GM10847 (cell line): ENCODE data around the gene MYO7B.

Source experiments
- POLR2A ChIP-seq: IDR thresholded peaks from 2 replicates; pipeline ENCODE4 v1.6.1; 2011; ENCODE audit not compliant: insufficient read length; ENCODE audit errors: extremely low read depth

Gene MYO7B

DNA sequence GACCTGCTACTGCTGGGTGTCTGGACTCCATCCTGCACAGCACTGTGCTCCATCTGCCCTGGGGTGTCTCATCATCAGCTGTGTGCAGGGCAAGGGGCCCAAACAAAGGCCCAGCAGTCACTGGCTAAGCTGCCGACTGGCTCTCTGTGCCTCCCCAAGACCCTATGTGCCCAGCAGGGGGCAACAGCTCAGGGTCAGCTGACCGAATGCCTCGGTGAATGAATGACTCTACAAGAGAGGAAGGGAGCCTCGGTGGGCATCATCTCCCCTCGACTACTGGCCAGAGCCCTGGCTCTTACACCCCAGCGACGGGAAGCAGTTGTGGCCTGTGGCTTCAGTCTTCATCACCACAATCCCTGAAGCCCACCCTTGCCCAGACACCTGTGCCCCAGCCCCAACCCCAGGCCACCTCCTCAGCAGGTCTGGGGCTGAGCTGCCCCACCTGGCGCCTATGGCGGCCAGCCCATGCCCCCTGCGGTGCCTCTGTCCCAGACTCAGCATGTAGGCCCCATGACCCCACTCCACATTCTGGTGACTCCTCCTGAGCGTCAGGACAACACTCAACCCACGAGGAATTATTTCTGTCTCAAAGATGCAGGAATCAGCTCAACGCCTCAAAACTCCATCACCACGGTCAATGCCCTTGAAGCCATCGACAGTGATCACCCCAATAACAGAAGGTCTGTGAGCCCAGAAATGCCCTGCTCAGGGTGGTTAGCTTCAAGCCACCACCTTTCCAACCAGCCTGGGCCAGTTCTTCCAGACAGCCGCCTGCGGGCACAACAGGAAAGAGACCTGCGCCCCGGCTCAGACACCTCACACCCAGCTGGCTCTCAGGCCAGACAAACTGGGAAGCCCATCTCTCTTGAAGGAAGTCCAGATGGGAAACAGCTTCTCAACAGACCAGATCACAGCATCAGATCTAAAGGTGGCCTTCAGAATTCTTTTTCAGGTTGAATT lies 108.9 kb downstream of the MYO7B start:
- TF ChIP-seq POLR2A = no peak

DNA sequence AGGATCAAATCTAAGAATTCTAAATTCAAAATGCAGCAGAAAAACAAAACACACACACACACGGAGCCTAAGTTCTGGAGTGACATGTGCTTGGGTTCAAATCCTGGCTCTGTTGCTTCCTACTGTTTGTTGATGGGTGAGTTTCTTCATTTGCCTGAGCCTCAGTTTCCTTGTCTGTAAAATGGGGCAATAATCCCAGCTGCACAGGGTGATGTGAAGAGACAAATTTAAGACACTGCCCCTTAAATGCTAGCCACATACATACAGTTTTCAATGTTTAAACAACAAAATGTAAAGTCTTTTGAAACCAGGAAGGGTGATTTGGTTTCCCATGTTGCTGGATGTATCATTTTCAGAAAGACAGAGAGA lies 109.5 kb downstream of the MYO7B start:
- no peak for TF ChIP-seq POLR2A

DNA sequence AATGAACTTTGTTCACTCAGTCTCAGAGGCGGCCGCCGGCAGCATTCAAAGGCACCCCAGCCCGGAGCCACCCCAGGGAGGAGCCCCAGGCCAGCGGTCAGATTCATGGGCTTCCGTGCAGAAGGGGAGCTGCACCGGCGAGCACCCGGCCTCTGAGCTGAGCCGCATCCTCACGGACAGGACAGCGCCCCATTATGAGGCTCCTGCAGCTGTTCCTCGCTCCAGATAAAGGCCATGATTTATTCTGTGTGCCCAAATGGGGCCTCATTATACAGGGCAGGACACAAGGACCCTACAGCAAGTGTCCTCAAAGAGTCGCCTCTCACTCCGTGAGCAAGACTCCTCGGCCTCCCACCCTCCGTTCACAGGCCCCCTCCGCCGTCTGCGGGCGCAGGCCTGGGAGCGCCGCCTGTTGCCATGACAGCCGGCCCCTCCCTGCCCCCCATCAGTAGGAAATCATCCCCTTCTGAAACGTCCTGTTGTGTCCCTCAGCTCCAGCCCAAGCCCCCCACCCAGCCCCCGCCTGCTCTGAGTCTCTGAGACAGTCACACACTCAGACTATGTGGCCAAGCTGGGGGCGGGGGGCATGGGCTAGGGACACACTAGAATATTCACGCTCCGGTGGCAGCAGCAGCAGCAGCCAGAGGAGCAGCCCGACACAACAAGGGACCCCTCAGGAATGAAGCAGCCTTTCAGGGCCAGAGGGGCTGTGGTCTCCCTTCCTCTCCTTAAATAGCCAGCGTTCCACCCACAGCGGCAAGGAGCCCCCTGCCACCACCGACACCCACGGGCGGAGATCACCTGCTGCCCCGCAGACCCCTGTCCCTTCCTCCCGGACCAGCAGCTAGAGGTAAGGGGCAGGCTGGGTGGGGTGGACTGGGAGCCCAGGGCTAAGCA lies 110.2 kb downstream of the MYO7B start, which contains the start of gene GPR17:
TSS of gene GPR17 (plus strand) at position 759 of the 897 bp plus-strand sequence. CDS start 4,583 bp downstream, outside the sequence.
- TF ChIP-seq POLR2A = no peak

- TF ChIP-seq POLR2A = no peak
Measured at GRCh38 chr2:127646487-127647241, 111.2 kb downstream of the MYO7B start.

- no peak for TF ChIP-seq POLR2A
Measured at GRCh38 chr2:127647242-127648190, 112.0 kb downstream of the MYO7B start.

GRCh38 chr2:127648321-127648720 lies 112.8 kb downstream of the MYO7B start:
- TF ChIP-seq POLR2A = no peak

- no peak for TF ChIP-seq POLR2A
Measured at GRCh38 chr2:127649100-127649611, 113.7 kb downstream of the MYO7B start.

DNA sequence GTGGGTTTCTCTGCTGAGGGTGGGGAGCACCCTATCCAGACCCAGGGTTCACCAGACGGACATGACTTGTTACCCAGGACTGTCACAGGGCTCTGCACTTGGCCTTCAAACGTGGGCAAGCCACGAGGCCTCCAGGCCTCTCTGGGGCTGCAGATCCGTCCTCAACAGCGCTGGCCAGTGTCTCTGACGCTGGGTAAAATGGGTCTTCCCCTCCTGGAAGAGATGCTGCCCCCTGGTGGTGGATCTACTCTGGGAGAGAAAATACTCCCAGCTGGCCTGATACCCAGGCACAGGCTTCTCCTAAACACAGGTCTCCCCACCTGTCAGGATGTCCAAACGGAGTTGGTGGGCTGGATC lies 114.2 kb downstream of the MYO7B start:
- no peak for TF ChIP-seq POLR2A

DNA sequence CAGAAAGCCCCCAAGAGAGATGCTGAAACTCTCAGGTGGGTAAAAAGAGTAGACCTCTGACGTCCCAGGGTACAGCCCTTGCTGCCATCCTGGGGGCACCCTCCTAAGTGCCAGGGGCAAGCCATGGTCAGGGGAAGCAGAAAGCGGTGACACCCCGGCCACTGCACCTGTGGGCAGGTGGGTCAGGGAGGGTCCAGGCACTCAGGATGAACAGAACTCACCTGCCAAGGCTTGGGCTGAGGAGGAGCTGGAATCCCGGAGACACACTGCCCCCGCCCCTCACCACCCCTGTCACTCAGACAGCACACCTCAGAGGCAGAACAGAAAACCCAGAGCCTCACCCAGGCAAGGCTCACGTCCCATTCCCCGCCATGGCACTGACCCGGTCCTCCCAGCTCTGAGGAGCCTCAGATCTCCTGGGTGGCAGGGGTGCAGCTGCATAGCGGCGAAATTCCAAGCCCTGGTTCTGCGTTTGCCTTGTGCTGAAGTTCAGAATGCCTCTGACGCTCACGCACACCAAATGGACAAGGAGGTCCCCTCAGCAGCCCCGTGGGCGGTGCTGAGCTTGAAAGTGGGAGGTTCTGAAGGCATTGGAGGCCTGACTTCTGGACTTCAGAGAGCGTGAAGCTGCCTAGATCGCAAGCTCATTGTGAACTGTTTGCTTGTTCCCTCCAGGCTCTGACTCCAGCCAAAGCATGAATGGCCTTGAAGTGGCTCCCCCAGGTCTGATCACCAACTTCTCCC lies 114.7 kb downstream of the MYO7B start:
- no peak for TF ChIP-seq POLR2A

DNA sequence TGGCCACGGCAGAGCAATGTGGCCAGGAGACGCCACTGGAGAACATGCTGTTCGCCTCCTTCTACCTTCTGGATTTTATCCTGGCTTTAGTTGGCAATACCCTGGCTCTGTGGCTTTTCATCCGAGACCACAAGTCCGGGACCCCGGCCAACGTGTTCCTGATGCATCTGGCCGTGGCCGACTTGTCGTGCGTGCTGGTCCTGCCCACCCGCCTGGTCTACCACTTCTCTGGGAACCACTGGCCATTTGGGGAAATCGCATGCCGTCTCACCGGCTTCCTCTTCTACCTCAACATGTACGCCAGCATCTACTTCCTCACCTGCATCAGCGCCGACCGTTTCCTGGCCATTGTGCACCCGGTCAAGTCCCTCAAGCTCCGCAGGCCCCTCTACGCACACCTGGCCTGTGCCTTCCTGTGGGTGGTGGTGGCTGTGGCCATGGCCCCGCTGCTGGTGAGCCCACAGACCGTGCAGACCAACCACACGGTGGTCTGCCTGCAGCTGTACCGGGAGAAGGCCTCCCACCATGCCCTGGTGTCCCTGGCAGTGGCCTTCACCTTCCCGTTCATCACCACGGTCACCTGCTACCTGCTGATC lies 115.4 kb downstream of the MYO7B start:
- TF ChIP-seq POLR2A = no peak

DNA sequence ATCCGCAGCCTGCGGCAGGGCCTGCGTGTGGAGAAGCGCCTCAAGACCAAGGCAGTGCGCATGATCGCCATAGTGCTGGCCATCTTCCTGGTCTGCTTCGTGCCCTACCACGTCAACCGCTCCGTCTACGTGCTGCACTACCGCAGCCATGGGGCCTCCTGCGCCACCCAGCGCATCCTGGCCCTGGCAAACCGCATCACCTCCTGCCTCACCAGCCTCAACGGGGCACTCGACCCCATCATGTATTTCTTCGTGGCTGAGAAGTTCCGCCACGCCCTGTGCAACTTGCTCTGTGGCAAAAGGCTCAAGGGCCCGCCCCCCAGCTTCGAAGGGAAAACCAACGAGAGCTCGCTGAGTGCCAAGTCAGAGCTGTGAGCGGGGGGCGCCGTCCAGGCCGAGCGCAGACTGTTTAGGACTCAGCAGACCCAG lies 115.9 kb downstream of the MYO7B start:
- no peak for TF ChIP-seq POLR2A

GRCh38 chr2:127651971-127652550 lies 116.6 kb downstream of the MYO7B start:
- TF ChIP-seq POLR2A = no peak
